Measurements from ENCODE around the gene HOXB6. TPM values are rescaled to one million over a fixed set of nuclear protein-coding genes. Genes with fewer than 3 reads are reported as not detected.

HOXB6 gene
- total RNA-seq, 1 donor, result 0.63 TPM

GRCh38 chr17:48593126-48593829 lies 11.5 kb downstream of the HOXB6 start, which contains the start of gene HOXB5:
TSS of gene HOXB5 (minus strand) at chr17:48593779. CDS start at chr17:48593682, 97 bp downstream.
- peak; percentile 43 for DNase-seq (ENCODE audit: low read depth)
- H3K4me3 ChIP-seq (ENCODE audit: low read depth, low read length), result peak within 1 kb of the TSS; percentile 63
- no peak for TF ChIP-seq CTCF (IDR thresholded peaks at IDR 0.05; ENCODE audit: insufficient read depth, low read length)

- DNase-seq (ENCODE audit: low read depth), result no peak
- TF ChIP-seq CTCF (IDR thresholded peaks at IDR 0.05; ENCODE audit: insufficient read depth, low read length), result no peak
- H3K4me3 ChIP-seq (ENCODE audit: low read depth, low read length), result peak overlapping the region; percentile 63
Measured at GRCh38 chr17:48592577-48592976, 12.2 kb downstream of the HOXB6 start.

GRCh38 chr17:48592057-48592514 lies 12.7 kb downstream of the HOXB6 start:
- peak overlapping the region; percentile 41 for H3K4me3 ChIP-seq (ENCODE audit: low read depth, low read length)
- DNase-seq (ENCODE audit: low read depth), result no peak
- TF ChIP-seq CTCF (IDR thresholded peaks at IDR 0.05; ENCODE audit: insufficient read depth, low read length), result no peak

- TF ChIP-seq CTCF (IDR thresholded peaks at IDR 0.05; ENCODE audit: insufficient read depth, low read length), result no peak
- no peak overlapping the region for H3K4me3 ChIP-seq (ENCODE audit: low read depth, low read length)
Measured at GRCh38 chr17:48591255-48592056, 13.3 kb downstream of the HOXB6 start.

GRCh38 chr17:48590607-48591161 lies 14.1 kb downstream of the HOXB6 start:
- H3K4me3 ChIP-seq (ENCODE audit: low read depth, low read length), result no peak overlapping the region
- DNase-seq (ENCODE audit: low read depth), result no peak
- TF ChIP-seq CTCF (IDR thresholded peaks at IDR 0.05; ENCODE audit: insufficient read depth, low read length), result no peak

More at GRCh38 chr17:48591255-48592056, 13.3 kb downstream of the HOXB6 start:
- no peak for DNase-seq (ENCODE audit: low read depth)

GRCh38 chr17:48589831-48590606 lies 14.8 kb downstream of the HOXB6 start, which contains the start of gene HOXB3:
TSS of gene HOXB3 (minus strand) at chr17:48590241. CDS start at chr17:48552474, 37,767 bp downstream.
- H3K4me3 ChIP-seq (ENCODE audit: low read depth, low read length), result peak within 1 kb of the TSS; percentile 5
- DNase-seq (ENCODE audit: low read depth), result no peak
- TF ChIP-seq CTCF (IDR thresholded peaks at IDR 0.05; ENCODE audit: insufficient read depth, low read length), result no peak
